ENCODE results near the gene GARNL3.

The GARNL3 gene

DNA sequence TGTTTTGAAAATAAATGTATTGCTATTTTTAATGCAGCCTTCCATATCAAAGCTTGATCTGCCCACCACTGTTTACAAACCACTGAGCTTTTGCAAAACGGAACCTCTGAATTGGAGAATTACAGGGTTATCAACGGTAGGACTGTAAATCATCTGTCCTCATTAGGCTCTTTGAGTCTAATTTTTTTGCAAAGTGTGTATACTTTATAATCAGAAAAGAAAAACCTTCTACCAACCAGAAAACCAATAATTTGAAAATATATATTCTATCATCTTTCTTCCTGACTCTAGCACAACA, 125.6 kb downstream of the GARNL3 start:
- no peak for FAIRE-seq

DNA sequence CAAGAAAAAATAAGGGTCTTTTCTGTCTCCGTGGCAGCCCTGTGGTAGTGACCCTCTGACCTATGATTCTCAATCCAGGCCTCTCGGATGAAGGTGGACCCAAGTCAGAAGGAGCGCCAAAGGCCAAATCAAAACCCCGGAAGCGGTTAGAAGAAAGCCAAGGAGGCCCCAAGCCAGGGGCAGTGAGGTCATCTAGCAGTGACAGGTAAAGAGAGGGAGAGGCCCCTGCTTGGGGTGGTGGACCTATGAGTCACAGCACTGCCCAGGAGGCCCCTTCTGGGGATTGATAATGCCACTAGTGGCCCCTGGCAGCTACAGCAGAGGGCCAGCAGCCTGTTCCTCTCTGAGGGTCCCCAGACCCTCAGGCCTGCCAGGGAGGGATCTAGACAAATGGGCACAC, 126.0 kb downstream of the GARNL3 start:
- FAIRE-seq = no peak

DNA sequence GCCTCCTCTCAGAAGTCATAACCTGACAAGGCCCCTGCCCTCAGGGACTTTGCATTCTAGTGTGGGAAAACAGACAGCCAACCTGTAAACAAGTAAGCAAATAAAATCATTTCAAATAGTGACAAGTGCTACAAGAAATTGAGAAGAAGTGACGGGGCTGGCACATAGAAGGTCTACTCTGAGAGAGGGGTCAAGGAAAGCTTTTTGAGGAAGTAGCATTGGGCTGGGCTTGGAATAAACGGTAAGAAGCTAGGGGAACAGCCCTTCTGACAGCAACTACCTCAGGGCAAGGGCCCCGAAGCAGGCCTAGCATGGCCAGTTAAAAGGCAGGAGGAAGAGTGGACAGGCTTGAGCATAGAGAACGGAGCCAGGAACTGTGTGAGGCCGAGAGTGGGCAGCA, 127.6 kb downstream of the GARNL3 start:
- FAIRE-seq = no peak

DNA sequence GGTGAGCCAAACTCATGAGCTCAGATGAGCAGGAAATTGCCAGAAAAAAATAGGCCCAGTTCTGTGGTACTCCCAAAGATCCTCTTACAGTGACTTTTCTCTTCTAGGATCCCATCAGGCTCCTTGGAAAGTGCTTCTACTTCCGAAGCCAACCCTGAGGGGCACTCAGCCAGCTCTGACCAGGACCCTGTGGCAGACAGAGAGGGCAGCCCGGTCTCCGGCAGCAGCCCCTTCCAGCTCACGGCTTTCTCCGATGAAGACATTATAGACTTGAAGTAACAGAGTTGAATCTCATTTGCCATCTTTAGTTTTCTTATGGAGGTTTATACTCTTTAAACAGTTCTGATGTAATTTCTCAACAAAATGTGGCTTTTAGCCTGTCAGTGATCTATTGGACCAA, 128.4 kb downstream of the GARNL3 start:
- FAIRE-seq = no peak

DNA sequence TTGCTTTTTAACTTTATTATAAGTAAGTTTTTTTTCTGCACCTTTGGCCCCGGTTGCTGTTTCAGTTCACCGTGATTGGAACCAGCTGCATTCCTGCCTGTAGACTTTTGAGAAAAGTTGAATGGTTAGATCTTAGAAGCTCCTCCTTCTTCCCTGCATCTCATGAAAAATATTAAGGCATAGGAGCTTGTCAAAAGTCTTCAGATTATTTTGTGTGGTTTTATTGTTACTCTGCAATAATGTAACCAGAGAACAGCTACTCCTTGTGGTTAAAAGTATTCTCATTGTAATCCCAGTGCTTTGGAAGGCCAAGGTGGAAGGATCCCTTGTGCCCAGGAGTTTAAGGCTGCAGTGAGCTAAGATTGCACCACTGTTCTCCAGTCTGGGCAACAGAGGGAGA, 129.1 kb downstream of the GARNL3 start:
- no peak for FAIRE-seq

DNA sequence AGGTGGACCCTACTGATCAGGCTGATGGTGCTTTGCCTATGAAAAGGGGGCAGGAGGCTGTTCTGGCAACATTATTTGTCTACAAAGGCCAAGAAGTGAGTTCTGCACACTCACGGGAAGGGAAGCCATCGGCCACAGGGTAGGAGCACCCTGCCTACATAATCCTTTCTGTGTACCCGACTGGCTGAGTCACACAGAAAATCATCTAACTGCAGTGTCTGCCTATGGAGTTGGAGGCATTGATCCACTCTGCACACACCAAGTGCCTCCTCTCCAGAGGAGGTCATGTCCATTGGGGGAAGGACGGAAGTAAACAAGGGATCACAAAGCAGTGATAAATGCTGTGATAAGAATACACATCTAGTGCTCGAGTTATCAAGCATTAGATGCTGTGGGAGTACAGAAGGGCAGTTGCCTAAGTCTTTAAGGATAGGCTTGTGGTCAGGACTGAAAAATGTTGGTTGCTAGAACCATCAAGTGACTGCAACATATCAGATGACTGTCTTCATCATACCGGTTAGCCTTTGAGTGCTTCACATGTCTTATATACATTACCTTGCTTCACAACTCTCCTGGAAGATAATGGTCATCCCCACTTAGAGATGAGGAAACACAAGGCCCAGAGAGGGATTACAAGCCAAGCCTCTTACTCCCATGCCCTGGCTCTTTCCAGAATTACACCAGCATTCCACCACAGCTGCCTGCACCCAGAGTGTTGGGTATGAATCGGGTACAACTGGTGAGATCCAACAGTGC, 131.1 kb downstream of the GARNL3 start:
- FAIRE-seq = no peak

DNA sequence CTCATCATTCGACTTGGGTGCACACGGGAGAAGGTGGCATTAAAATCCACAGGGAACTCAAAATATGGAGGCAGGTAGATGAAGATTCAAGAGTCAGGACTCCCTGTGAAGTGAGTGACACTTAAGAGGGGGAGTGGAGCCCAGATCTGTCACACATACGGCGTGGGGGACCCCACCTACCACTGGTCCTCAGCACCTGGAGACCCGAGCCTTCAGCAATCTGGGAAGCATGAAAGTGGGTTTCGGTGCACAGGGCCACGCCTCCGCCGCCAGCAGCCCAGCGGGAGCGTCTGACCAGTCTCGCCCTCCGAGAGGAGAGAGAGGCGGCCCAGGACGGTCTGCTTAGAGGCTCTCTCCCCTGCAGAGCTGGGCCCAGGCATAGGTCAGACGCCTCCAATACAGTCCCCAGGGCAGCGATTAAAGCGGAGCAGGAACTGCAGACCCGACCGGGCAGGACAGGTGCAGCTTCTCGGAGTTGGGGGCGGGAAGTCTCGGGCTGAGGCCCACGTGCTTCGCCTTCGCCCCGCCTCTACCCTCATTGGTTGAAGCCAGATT, 131.8 kb downstream of the GARNL3 start:
- FAIRE-seq = no peak

DNA sequence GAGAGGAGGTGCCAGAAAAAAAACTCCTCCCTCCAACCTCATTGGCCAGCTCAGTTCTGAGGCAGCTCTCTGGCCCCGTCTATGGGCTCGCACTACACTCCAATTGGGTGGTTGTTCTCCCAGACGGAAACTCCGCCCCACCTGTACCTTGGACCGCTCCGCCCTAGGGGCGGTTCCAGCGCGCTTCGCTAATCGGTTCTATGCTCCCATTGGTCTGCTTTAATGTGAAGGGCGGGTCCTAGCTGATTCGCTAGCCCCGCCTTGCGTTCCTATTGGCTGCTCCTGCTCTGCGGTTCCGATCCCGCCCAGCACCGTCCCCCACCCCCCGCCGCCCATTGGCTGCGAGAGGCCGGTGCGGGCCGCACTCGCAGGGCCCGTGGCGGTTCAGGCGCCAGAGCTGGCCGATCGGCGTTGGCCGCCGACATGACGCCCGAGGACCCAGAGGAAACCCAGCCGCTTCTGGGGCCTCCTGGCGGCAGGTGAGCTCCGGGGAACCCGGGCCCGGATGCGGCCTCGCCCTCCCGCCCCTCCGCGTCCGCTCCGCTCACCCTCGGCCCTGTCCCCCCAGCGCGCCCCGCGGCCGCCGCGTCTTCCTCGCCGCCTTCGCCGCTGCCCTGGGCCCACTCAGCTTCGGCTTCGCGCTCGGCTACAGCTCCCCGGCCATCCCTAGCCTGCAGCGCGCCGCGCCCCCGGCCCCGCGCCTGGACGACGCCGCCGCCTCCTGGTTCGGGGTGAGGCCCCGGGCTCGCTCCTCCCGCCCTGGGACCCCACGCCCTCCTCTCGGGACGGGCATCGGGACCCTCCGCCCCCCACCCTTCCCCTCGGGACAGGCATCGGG, 132.5 kb downstream of the GARNL3 start, which contains the start of gene SLC2A8:
Gene SLC2A8, plus strand, starts transcription at position 362 of the 838 bp plus-strand sequence. Its CDS starts 62 bp downstream, at position 424.
- peak; percentile 95 for FAIRE-seq

DNA sequence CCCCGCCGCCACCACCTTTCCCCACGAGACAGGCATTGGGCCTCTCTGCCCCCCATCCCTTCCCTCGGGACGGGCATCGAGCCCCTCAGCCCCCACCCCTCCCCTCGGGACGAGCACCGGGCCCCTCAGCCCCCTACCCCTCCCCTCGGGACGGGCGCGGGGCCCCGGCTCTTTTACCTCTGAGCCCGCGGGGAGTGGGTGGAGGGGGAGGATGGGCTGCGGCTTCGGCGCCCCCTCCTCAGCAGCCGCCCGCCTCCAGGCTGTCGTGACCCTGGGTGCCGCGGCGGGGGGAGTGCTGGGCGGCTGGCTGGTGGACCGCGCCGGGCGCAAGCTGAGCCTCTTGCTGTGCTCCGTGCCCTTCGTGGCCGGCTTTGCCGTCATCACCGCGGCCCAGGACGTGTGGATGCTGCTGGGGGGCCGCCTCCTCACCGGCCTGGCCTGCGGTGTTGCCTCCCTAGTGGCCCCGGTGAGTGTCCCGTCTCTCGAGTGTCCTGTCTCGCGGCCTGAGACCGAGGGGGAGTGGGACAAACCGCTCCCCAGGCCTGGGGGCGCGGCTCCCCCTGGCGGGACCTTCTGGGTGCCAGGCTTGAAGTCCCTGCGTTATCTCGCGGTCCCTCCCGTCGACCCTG, 133.2 kb downstream of the GARNL3 start:
- FAIRE-seq = no peak

DNA sequence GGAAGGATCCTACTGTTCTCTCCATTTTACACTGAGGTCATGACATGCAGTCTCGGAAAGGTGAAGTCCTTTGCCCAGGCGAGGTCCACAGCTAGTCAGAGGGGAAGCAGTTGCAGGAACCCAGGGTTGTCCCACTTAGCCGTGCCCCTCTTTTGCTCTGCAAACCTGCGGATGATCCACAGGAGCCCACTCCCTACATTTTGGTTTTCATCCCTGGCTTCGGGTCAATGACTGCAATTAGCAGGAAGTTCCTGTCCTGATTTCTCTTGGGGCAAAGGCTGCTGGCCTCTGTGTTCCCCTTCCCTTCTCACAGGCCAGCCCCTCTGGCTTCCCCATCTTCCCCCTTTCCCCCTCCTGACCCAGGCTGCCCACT, 133.7 kb downstream of the GARNL3 start:
- no peak for FAIRE-seq

DNA sequence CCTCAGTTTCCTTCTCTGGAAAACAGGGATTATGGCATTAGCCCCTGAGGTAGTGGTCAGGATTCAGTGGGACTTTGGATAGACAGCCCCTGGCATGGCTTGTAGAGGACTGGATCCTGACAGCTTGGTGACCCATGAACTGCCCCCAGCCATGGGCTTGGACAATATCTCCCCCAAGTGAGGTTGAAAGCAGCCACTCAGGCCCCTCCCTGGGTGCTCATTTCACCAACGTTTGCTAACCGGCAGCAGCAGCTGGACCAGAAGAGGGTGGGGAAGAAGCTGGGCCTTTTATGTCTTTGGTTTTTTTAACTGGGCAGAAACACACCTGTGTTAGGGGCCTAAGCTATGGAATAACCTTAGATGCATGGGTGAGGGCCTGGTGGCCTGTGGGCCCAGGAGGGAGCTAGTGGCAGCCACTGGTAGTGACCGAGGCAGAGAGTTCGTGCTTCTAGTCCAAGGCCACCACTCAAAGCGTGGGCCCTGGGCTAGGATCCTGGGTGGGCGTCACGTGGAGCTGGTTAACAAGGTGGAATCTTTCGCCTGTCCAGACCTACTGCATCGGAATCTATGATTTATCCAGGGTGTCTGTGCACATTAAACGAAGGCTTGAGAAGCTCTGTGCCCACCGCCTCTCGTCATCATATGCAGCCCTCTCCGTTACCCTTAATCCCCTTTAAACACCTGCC, 134.3 kb downstream of the GARNL3 start:
- FAIRE-seq = no peak

DNA sequence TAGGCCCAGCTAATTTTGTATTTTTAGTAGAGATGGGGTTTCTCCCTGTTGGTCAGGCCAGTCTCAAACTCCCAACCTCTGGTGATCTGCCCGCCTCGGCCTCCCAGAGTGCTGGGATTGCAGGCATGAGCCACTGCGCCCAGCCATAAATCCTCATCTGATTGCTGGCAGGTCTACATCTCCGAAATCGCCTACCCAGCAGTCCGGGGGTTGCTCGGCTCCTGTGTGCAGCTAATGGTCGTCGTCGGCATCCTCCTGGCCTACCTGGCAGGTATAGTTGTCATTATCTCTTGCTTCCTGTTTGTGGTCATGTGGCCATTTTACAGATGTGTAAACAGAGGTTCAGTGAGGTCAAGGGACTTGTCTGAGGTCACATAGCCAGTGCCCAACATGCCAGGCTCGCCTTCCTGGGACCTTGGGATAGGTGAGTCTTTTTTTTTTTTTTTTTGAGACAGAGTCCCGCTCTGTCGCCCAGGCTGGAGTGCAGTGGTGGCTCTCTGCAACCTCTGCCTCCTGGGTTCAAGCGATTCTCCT, 135.2 kb downstream of the GARNL3 start:
- no peak for FAIRE-seq

DNA sequence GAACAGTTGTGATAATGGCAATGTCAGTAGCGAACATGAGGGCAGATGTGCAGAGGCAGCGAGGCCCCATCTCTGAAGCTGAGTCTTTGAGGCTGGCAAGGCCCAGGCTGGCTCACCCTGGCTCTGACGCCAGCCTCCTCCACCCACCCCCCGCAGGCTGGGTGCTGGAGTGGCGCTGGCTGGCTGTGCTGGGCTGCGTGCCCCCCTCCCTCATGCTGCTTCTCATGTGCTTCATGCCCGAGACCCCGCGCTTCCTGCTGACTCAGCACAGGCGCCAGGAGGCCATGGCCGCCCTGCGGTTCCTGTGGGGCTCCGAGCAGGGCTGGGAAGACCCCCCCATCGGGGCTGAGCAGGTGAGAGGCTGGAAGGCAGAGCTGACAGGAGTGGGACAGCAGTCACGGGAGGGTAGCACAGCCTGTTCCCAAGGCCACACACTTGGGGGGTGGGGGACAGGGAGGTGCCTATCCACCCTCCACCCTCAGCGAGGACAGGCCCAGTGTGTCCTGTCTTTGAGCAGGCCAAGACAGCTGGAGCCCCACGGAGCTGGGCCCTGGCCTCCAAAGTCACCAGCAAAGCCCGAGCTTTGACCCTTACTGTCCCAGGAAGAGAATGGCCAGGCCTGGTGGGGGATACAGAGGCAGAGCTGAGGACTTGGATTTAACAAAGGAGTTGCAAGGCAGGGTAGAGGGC, 138.0 kb downstream of the GARNL3 start:
- no peak for FAIRE-seq

DNA sequence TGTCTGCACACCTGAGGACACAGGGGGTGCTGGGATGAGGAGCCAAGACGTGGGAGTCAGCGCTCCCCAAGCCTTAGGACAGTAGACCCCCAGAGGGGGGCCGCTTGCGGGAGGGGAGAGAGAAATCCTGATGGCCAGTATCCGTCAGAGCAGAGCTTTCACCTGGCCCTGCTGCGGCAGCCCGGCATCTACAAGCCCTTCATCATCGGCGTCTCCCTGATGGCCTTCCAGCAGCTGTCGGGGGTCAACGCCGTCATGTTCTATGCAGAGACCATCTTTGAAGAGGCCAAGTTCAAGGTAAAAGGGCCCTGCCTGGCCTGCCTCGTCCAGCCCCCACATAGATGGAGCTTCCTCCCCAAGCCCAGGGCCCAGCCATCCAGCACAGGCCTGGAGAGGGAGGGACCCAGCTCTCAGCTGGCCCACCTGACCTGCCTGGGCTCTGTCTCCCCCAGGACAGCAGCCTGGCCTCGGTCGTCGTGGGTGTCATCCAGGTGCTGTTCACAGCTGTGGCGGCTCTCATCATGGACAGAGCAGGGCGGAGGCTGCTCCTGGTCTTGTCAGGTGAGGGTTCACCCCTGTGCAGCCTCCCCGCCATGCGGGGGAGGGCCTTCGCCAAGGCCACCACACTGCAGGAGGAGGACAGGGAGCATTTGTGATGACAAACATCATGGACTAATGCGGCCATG, 139.1 kb downstream of the GARNL3 start:
- FAIRE-seq = no peak

DNA sequence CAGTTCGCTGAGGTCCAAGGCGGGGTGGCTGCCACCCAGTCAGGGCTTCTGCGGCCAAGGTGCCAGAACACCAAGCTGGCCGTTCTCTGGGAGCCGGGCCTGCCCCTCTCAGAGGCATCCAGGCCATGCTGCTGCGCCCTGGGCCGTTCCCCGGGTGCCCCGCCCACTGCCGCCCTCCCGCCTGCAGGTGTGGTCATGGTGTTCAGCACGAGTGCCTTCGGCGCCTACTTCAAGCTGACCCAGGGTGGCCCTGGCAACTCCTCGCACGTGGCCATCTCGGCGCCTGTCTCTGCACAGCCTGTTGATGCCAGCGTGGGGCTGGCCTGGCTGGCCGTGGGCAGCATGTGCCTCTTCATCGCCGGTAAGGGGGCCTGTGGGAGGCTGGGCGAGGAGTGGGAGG, 140.1 kb downstream of the GARNL3 start:
- no peak for FAIRE-seq

DNA sequence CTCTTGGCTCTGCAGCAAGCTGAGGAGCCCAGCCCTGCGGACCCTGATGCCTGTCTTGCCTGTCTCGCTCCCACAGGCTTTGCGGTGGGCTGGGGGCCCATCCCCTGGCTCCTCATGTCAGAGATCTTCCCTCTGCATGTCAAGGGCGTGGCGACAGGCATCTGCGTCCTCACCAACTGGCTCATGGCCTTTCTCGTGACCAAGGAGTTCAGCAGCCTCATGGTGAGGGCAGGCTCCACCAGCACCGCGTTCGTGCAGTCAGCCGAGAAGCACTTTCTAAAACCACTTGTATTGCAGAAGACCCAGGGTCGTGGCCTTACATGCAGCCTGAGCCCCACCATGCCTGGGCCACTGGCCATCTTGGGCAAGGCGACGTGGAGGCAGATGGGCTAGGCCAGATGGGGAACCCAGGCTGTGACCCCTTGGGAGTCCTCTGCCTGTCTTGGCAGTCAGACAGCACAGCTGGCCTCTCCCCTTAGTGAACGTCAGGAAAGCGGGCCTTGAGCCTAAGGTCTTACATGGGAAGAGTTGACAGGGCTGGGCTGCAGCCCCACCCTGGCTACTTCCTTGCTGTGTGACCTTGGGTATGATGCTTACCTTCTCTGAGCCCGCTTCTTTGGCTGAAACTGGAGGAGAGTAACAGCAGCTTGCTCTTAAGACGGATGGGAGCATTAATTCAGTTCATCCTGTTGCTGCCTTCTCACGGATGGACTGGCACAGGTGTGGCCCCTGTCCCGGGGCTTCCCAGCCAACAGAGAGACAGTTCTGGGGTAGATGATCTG, 141.0 kb downstream of the GARNL3 start:
- no peak for FAIRE-seq

DNA sequence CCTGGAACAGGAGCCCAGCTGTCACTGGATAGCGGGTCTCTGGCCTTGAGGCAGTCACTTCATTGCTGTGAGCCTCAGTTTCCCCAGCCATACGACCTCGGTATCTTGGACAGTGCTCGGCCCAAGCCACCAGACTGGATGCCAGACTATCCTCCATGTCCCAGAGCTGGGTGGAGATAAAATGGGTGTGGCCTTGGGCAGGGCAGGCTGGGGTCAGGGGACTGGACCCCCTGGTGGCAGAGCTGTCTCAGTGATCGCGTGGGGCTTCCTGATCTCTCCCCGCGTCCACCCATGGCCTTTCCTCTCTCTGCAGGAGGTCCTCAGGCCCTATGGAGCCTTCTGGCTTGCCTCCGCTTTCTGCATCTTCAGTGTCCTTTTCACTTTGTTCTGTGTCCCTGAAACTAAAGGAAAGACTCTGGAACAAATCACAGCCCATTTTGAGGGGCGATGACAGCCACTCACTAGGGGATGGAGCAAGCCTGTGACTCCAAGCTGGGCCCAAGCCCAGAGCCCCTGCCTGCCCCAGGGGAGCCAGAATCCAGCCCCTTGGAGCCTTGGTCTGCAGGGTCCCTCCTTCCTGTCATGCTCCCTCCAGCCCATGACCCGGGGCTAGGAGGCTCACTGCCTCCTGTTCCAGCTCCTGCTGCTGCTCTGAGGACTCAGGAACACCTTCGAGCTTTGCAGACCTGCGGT, 142.4 kb downstream of the GARNL3 start:
- FAIRE-seq = no peak

DNA sequence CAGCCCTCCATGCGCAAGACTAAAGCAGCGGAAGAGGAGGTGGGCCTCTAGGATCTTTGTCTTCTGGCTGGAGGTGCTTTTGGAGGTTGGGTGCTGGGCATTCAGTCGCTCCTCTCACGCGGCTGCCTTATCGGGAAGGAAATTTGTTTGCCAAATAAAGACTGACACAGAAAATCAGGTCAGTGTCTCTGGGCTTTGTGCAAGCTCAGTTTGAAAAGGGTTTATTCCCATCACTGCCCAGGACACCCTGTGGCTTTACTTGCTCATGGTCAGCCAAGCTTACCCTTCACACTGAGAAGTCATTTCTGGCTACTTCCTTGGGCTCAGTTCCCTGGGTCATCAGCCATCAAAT, 142.9 kb downstream of the GARNL3 start:
- FAIRE-seq = no peak

DNA sequence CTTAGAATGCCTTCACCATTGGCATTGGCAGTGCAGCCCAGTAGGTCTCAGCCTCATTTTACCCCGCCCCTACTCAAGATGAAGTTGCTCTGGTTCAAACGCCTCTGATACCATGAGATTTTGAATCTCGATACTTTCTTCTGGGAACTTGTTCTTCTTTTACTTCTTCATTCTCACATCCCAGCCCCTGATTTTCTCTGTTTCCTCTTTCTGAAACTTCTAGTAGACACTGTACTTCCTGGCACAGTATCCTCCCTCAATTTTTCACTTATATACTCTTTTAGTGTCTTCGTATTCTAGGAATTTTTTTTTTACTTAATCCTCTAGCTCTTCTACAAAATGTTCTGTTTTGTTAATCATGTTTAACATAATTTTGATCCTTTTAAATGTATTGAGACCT, 146.5 kb downstream of the GARNL3 start:
- no peak for FAIRE-seq

DNA sequence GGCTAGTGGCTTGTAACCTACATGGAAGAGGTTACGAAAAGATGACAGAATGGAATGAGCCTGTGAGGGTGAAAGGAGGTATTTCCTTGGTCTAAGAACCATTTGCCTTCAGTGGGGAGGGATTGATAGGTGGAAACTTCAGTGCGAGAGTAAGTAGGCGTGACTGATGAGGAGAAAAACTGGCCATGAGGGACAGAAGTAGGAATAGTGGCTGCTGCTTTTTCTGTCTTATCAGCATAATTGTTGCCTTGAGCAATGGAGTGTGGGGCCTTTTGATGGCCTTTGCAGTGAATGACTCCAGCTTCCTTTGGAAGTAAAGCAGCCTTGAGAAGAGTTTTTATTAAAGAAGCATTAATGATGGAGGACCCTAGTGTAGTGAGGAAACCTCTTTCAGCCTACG, 150.6 kb downstream of the GARNL3 start:
- FAIRE-seq = no peak
